HG03571 (cell line): Measurements from ENCODE around the gene RAB33B.
"Not testable (repeated sequence)": the region's sequence is repeated elsewhere in the genome, so short reads cannot be mapped to it uniquely, and the experiment has no call there.

Experiments used
- ATAC-seq: cut with Tn5 transposase; IDR thresholded peaks from one replicate; pipeline ENCODE4 v1.9.1; 2021; ENCODE audit not compliant: unreplicated experiment

The RAB33B gene

GRCh38 chr4:139454111-139455045, at the start of gene RAB33B:
Gene RAB33B (plus strand): TSS chr4:139454121. CDS start chr4:139454196, 75 bp downstream.
- no peak for ATAC-seq

DNA sequence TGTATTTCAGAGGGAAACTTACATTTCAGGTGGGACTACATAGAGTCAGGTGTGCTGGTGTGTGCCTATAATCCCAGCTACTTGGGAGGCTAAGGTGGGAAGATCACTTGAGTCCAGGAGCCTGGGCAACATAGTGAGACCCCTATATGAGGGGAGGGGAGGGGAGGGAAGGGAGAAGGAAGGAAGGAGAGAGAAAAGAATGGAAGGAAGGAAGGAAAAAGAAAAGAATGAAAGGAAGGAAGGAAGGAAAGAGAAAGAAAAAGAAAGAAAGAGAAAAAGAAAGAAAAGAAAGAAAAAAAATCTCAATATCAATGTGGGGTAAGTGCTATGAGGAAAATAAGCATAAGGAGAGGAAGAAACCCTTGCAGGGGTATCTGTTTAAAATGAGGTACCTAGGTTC, 43.6 kb upstream of the RAB33B start:
- no peak for ATAC-seq

- not testable (repeated sequence) for ATAC-seq
Measured at GRCh38 chr4:139414671-139415210, 39.2 kb upstream of the RAB33B start.

- ATAC-seq, result no peak
Measured at GRCh38 chr4:139416073-139416673, 37.7 kb upstream of the RAB33B start.

GRCh38 chr4:139419388-139419914, 34.5 kb upstream of the RAB33B start:
- peak; percentile 62 for ATAC-seq

DNA sequence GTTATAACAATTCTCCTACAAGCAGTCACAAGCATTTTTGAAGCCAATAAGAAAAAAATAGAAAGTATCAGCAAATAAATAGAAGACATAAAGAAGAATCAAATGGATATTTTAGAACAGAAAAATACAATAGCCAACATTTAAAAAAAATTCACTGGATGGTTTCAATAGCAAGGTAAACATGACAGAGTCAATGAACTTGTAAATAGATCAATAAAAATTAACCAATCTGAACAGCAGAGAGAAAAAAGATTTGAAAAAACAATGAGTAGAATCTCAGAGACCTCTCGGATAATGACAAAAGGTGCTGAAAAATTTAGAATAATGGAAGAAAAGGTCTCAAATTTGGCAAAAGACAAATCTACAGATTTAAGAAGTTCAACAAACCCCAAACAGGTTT, 33.3 kb upstream of the RAB33B start:
- ATAC-seq, result no peak

- ATAC-seq, result no peak
Measured at GRCh38 chr4:139436122-139436521, 17.8 kb upstream of the RAB33B start.

GRCh38 chr4:139438141-139438540, 15.8 kb upstream of the RAB33B start:
- no peak for ATAC-seq

GRCh38 chr4:139441029-139441428, 12.9 kb upstream of the RAB33B start:
- ATAC-seq, result no peak

GRCh38 chr4:139443661-139444060, 10.3 kb upstream of the RAB33B start:
- no peak for ATAC-seq

DNA sequence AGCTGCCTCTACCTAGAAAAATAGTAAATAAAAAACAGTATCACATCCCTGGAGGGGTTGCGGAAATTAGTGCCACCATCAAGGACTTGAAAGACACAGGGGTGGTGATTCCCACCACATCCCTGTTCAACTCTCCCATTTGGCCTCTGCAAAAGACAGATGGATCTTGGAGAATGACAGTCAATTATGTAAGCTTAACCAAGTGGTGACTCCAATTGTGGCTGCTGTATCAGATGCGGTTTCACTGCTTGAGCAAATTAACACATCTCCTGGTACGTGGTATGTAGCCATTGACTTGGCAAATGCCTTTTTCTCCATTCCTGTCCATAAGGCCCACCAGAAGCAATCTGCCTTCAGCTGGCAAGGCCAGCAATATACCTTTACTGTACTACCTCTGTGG, 9.0 kb upstream of the RAB33B start:
- ATAC-seq, result not testable (repeated sequence)

GRCh38 chr4:139447078-139447477, 6.8 kb upstream of the RAB33B start:
- ATAC-seq, result not testable (repeated sequence)

- ATAC-seq, result no peak
Measured at GRCh38 chr4:139450586-139450985, 3.3 kb upstream of the RAB33B start.

- no peak for ATAC-seq
Measured at GRCh38 chr4:139451997-139452396, 1.9 kb upstream of the RAB33B start.

DNA sequence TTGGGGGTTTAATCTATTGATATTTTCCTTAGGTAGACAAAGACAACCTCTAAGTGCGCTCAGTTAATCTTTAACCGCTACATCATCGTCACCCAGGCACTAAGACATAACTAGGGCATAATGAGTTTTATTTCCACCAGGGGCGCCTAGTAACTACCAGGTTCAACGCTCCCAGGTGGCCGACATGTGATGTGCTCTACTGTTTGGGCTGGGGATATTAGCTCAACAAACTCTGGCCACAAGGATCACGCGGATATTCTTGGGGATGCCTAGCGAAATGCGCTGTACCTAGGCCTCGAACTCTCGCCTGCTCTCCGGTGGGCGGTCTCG, 915 bp upstream of the RAB33B start:
- peak; percentile 53 for ATAC-seq

- peak; percentile 91 for ATAC-seq
Measured at GRCh38 chr4:139453371-139454110, 380 bp upstream of the RAB33B start.

DNA sequence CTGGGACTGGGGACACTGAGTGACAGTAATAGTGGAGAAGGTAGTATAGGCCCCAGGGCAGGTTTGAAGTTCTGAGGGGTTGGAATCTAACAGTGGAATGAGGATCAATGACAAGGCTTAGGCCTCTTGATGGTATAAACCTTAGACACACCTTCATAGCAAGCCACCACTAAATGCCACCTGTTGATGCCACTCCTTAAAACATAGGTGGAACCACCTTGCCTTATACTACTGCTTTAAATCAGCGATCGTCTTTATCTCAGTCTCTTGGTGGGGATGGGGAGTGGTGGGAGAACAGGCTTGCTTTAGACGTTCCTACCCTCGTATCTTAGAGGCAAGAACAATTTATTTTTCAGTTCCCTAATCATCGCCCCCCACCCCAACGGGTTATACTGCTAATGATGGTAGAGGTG, 1.2 kb downstream of the RAB33B start:
- ATAC-seq, result no peak

DNA sequence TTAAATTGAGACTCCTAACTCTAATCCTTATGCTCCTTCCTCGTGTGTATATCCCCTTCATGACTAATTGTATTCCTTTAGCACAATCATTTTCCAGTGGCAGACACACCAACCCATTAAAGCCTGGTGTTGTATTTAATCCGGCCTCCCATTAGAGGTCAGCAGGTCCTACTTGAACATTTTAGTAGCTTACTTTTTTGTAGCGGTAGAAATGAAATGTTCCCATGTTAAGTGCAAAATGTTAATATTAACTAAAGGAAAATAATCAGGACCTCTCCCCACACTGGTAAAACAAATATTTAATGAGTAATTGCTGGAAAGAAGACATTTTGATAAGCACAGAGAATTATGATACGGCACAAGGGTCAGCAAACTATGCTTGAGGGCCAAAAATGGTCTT, 3.4 kb downstream of the RAB33B start:
- no peak for ATAC-seq

GRCh38 chr4:139458543-139458942, 4.6 kb downstream of the RAB33B start:
- no peak for ATAC-seq

DNA sequence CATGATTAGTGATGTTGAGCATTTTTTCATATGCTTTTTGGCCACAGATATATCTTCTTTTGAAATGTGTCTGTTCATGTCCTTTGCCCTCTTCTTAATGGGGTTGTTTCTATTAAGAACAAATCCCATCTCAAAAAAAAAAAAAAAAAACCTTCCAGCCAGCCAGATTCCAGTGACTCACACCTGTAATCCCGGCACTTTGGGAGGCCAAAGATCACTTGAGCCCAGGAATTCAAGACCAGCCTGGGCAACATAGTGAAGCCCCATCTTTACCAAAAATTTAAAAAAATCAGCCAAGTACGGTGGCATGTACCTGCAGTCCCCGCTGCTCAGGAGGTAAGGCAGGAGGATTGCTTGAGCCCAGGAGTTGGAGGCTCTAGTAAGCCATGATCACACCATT, 5.1 kb downstream of the RAB33B start:
- ATAC-seq, result no peak

GRCh38 chr4:139460565-139460964, 6.6 kb downstream of the RAB33B start:
- ATAC-seq, result no peak
